Naive thymus-derived CD4-positive, alpha-beta T cell (primary cell): ENCODE data around the gene NARS2. TPM values are rescaled to one million over a fixed set of nuclear protein-coding genes. Genes with fewer than 3 reads are reported as not detected.
"Not testable (repeated sequence)": the region's sequence is repeated elsewhere in the genome, so short reads cannot be mapped to it uniquely, and the experiment has no call there.

Experiments
- ATAC-seq: fragments of 150-1000 bp; cut with Tn5 transposase; 2 replicates; pipeline ENCODE4 v1.10.0; 2021; ENCODE audit warnings: mild to moderate bottlenecking, moderate library complexity
- CTCF ChIA-PET: fragments of 350-600 bp; sonication (Branson Sonifier 250); formaldehyde crosslinking; loops from one replicate; lab custom pipeline; 2021; ENCODE audit warnings: antibody characterized with exemption; lab: Charles Lee
- POLR2A ChIA-PET: fragments of 350-600 bp; sonication (Branson Sonifier 250); formaldehyde crosslinking; loops from one replicate; lab custom pipeline; 2021; ENCODE audit warnings: antibody characterized with exemption, inconsistent platforms; lab: Charles Lee
- DNase-seq, 9 donors: peaks; one replicate each; pipeline versions ENCODE4 v3.0.0 to v3.0.0-alpha.2; 2020 to 2022; ENCODE audit warnings: mixed read lengths in 1 of 9
- H3K27ac ChIP-seq: one replicate; pipeline ENCODE4 v1.7.0; 2013; ENCODE audit warnings: mild to moderate bottlenecking, low read depth, low read length, moderate library complexity
- H3K27me3 ChIP-seq, 2 donors: one replicate each; pipeline ENCODE4 v1.7.0; 2013; ENCODE audit warnings: low read length in 2 of 2, mild to moderate bottlenecking in 2 of 2, moderate library complexity in 2 of 2; ENCODE audit not compliant: control insufficient read depth in 2 of 2, insufficient read depth in 2 of 2
- H3K36me3 ChIP-seq, 3 experiments: 1 replicate in 2 of 3; 2 replicates in 1 of 3; pipeline ENCODE4 v1.7.0; 2013; ENCODE audit warnings: low read length in 3 of 3, mild to moderate bottlenecking in 3 of 3, moderate library complexity in 1 of 3; ENCODE audit not compliant: insufficient read depth in 3 of 3, control insufficient read depth in 2 of 3
- H3K4me1 ChIP-seq, 2 donors: one replicate each; pipeline ENCODE4 v1.7.0; 2013; ENCODE audit warnings: low read length in 2 of 2, mild to moderate bottlenecking in 2 of 2, moderate library complexity in 1 of 2; ENCODE audit not compliant: control insufficient read depth in 2 of 2, insufficient read depth in 2 of 2
- H3K4me3 ChIP-seq: 2 replicates; pipeline ENCODE4 v1.7.0; 2013; ENCODE audit warnings: mild to moderate bottlenecking, low read length
- H3K9me3 ChIP-seq, 3 experiments: 1 replicate in 2 of 3; 2 replicates in 1 of 3; pipeline ENCODE4 v1.7.0; 2013; ENCODE audit warnings: low read length in 3 of 3; ENCODE audit not compliant: control insufficient read depth in 2 of 3
- H3K27ac Mint-ChIP-seq, 9 donors: one replicate each; pipeline ENCODE4 v1.8.0; 2020 to 2022; ENCODE audit warnings: mixed read lengths in 9 of 9, mild to moderate bottlenecking in 8 of 9, moderate library complexity in 5 of 9, inconsistent platforms in 2 of 9
- H3K27me3 Mint-ChIP-seq, 5 donors: one replicate each; pipeline ENCODE4 v1.8.0; 2021 to 2022; ENCODE audit warnings: mixed read lengths in 5 of 5, mild to moderate bottlenecking in 1 of 5
- H3K36me3 Mint-ChIP-seq, 5 donors: one replicate each; pipeline ENCODE4 v1.8.0; 2020 to 2022; ENCODE audit warnings: mixed read lengths in 5 of 5, mild to moderate bottlenecking in 3 of 5, inconsistent platforms in 1 of 5
- H3K4me1 Mint-ChIP-seq, 7 donors: one replicate each; pipeline ENCODE4 v1.8.0; 2020 to 2022; ENCODE audit warnings: mixed read lengths in 7 of 7, mild to moderate bottlenecking in 3 of 7, inconsistent platforms in 1 of 7
- H3K4me3 Mint-ChIP-seq, 10 donors: one replicate each; pipeline ENCODE4 v1.8.0; 2020 to 2022; ENCODE audit warnings: mild to moderate bottlenecking in 10 of 10, mixed read lengths in 10 of 10, moderate library complexity in 6 of 10, inconsistent platforms in 2 of 10
- H3K9me3 Mint-ChIP-seq, 11 donors: one replicate each; pipeline ENCODE4 v1.8.0; 2020 to 2022; ENCODE audit warnings: mixed read lengths in 11 of 11, mild to moderate bottlenecking in 4 of 11, inconsistent platforms in 1 of 11, moderate library complexity in 1 of 11
- intact Hi-C, 2 donors: fragments of 100-400 bp; cut with micrococcal nuclease; formaldehyde crosslinking; loops; one replicate each; pipeline ENCODE4 v1.15.1; 2023
- polyA plus RNA-seq, 2 donors: library from polyadenylated mRNA; unstranded; fragments of 300-500 nt; fragmentation: Illumina TruSeq; gene quantifications; one replicate each; pipeline ENCODE4 v1.2.3, GENCODE V29; 2021
- total RNA-seq, 6 experiments: library from RNA in 5 of 6; stranded (reverse) in 5 of 6; gene quantifications; 1 replicate in 5 of 6; 2 replicates in 1 of 6; pipeline ENCODE4 v1.2.3 and lab custom pipeline; 2021 to 2026

NARS2 gene
- total and polyA plus RNA-seq, 7 experiments from 2014 or later, result 9.3 to 21.5 (median 19.0) TPM

DNA sequence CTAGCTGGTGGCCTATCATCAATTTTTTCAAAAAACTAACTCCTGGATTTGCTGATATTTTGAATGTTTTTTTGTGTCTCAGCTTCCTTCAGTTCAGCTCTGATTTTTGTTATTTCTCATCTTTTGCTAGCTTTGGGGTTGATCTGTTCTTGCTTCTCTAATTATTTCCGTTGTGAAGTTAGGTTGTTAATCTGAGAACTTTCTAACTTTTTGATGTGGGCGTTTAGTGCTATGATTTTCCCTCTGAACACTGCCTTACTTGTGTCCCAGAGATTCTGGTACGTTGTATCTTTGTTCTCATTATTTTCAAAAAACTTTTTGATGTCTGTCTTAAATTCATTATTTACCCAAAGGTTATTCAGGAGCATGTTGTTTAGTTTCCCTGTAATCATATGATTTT, 19.1 kb downstream of the NARS2 start:
- intact Hi-C loops, result no loop called here
- no peak overlapping the region for H3K4me3 ChIP-seq
- no peaks in the 10 kb centered on the region for H3K27me3 ChIP-seq
- Mint-ChIP-seq H3K4me1 (peaks cover 17 to 44% (median 32%) of the 10 kb centered on the region in 7 donors), H3K4me3 (peak overlapping the region in 1 of 10 donors; percentile 34), H3K9me3 (peaks cover 0 to 8% (median 0%) of the 10 kb centered on the region in 11 donors), H3K27ac (peak overlapping the region in 2 of 9 donors; percentile 46 to 48), H3K27me3 (no peaks in the 10 kb centered on the region), H3K36me3 (peaks cover 31 to 74% (median 64%) of the 10 kb centered on the region in 5 donors)
- ATAC-seq (no peak), DNase-seq (no peak)
- peaks cover 0 to 7% of the 10 kb centered on the region in 2 donors for H3K4me1 ChIP-seq
- peaks cover 0 to 8% (median 6%) of the 10 kb centered on the region in 3 experiments for H3K36me3 ChIP-seq
- ChIA-PET POLR2A (no interaction called here), CTCF (interaction anchor here (1.2 kb wide), 1 partner anchor 9 kb away, joined by 3 read pairs; no protein-coding TSS in a partner anchor)
- no peak overlapping the region for H3K27ac ChIP-seq
- H3K9me3 ChIP-seq, result no peaks in the 10 kb centered on the region

GRCh38 chr11:78552881-78553280, 21.8 kb downstream of the NARS2 start:
- H3K27me3 ChIP-seq, result no peaks in the 10 kb centered on the region
- Mint-ChIP-seq H3K4me3 (no peak overlapping the region), H3K4me1 (peaks cover 7 to 36% (median 22%) of the 10 kb centered on the region in 7 donors), H3K27me3 (no peaks in the 10 kb centered on the region), H3K36me3 (peaks cover 26 to 60% (median 50%) of the 10 kb centered on the region in 5 donors), H3K27ac (no peak overlapping the region), H3K9me3 (peaks cover 0 to 8% (median 0%) of the 10 kb centered on the region in 11 donors)
- no peak overlapping the region for H3K4me3 ChIP-seq
- H3K4me1 ChIP-seq, result no peaks in the 10 kb centered on the region
- CTCF ChIA-PET, result interaction anchor here (2.0 kb wide), 1 partner anchor 11 kb away, joined by 6 read pairs; no protein-coding TSS in a partner anchor
- no peaks in the 10 kb centered on the region for H3K9me3 ChIP-seq
- ATAC-seq (no peak), DNase-seq (no peak)
- no peak overlapping the region for H3K27ac ChIP-seq
- peaks cover 0 to 6% (median 5%) of the 10 kb centered on the region in 3 experiments for H3K36me3 ChIP-seq
- intact Hi-C loops, result no loop called here
- POLR2A ChIA-PET, result interaction anchor here (0.9 kb wide), 1 partner anchor 856 kb away, joined by 3 read pairs; no protein-coding TSS in a partner anchor

DNA sequence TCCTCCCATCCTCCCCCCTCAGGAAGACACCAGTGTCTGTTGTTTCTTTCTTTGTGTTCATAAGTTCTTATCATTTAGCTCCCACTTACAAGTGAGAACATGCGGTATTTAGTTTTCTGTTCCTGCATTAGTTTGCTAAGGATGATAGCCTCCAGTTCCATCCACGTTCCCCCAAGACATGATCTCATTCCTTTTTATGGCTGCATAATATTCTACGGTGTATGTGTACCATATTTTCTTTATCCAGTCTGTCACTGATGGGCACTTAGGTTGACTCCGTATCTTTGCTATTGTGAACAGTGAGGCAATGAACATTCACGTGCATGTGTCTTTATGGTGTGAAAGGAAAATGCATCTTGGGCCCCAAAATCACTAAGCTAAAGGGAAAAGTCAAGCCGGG, 22.5 kb downstream of the NARS2 start:
- H3K4me1 ChIP-seq, H3K4me3 Mint-ChIP-seq, H3K27ac Mint-ChIP-seq, H3K9me3 ChIP-seq, H3K36me3 ChIP-seq, DNase-seq, H3K27ac ChIP-seq, H3K4me3 ChIP-seq, intact Hi-C loops, H3K9me3 Mint-ChIP-seq, H3K27me3 ChIP-seq, H3K27me3 Mint-ChIP-seq, ATAC-seq: not testable (repeated sequence)
- POLR2A ChIA-PET, result interaction anchor here (0.9 kb wide), 1 partner anchor 855 kb away, joined by 3 read pairs; no protein-coding TSS in a partner anchor
- Mint-ChIP-seq H3K36me3 (peaks cover 25 to 57% (median 49%) of the 10 kb centered on the region in 5 donors), H3K4me1 (peaks cover 7 to 33% (median 22%) of the 10 kb centered on the region in 7 donors)
- CTCF ChIA-PET, result interaction anchor here (1.4 kb wide), 1 partner anchor 12 kb away, joined by 4 read pairs; no protein-coding TSS in a partner anchor

DNA sequence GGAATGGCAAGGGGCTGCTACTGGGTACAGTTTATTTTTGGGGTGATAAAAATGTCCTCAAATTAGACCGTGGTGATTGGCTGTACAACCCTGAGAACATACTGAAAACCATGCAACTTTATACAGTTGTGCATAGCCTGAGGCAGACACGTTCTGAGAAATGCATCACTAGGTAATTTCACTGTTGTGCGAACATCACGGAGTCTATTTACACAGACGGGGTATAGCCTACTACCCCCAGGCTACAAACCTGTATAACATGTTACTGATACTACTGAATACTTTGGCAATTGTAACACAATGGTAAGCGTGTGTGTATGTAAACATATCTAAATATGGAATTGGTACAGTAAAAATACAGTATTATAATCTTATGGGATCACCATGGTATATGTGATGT, 23.6 kb downstream of the NARS2 start:
- Histone ChIP-seq H3K36me3 (peaks cover 0 to 5% (median 0%) of the 10 kb centered on the region in 3 experiments), H3K4me3 (no peak overlapping the region), H3K27ac (no peak overlapping the region), H3K9me3 (no peaks in the 10 kb centered on the region), H3K27me3 (no peaks in the 10 kb centered on the region), H3K4me1 (no peaks in the 10 kb centered on the region)
- H3K27ac Mint-ChIP-seq, result no peak overlapping the region
- peaks cover 0 to 6% (median 0%) of the 10 kb centered on the region in 11 donors for H3K9me3 Mint-ChIP-seq
- DNase-seq (no peak), ATAC-seq (no peak)
- no peak overlapping the region for H3K4me3 Mint-ChIP-seq
- intact Hi-C loops, result no loop called here
- ChIA-PET CTCF (interaction anchor here (1.4 kb wide), 1 partner anchor 14 kb away, joined by 4 read pairs; no protein-coding TSS in a partner anchor), POLR2A (no interaction called here)
- H3K27me3 Mint-ChIP-seq, result no peaks in the 10 kb centered on the region
- peaks cover 18 to 53% (median 38%) of the 10 kb centered on the region in 5 donors for H3K36me3 Mint-ChIP-seq
- peaks cover 6 to 23% (median 14%) of the 10 kb centered on the region in 7 donors for H3K4me1 Mint-ChIP-seq

DNA sequence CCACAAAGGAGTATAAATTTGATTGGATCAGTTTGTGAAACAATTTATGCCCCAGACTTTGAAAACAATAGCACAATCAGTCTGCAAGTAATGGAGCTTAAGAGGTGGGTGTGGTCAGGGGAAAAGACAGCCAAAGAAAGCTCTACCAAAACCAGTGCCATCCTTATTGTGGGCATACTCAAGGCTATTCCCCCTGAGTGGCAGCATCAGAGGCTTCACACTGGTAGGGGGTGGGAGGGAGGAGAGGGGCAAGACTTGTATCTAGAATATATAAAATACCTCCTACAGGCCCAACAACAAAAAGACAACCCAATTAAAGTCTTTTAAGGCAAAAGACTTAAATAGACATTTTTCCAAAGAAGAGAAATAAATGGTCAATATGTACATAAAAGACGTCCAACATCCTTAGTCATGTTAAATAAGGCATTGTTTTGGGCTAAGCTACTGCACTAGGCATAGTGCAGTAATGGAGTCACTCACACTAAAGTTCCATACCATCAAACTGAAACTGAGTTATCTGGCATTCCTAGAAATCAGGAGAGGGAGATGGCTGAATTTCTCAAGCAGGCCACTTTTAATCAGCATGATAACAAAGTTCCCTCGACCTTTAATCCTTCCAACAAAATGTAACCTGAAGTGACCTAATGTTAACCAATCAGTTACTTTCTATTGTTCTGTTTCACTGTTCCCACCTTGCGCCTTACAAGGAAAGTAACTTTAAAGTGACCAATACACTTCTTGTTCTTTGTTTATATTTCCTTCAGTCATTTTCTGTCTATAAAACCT, 24.8 kb downstream of the NARS2 start:
- Histone ChIP-seq H3K27me3 (no peaks in the 10 kb centered on the region), H3K27ac (no peak overlapping the region), H3K4me1 (no peaks in the 10 kb centered on the region), H3K36me3 (peaks cover 0 to 5% (median 0%) of the 10 kb centered on the region in 3 experiments), H3K9me3 (no peaks in the 10 kb centered on the region), H3K4me3 (no peak overlapping the region)
- no peak for DNase-seq
- peaks cover 12 to 50% (median 29%) of the 10 kb centered on the region in 5 donors for H3K36me3 Mint-ChIP-seq
- CTCF ChIA-PET, result interaction anchor here (0.8 kb wide), 1 partner anchor 15 kb away, joined by 3 read pairs; no protein-coding TSS in a partner anchor
- no peaks in the 10 kb centered on the region for H3K27me3 Mint-ChIP-seq
- no peak overlapping the region for H3K4me3 Mint-ChIP-seq
- POLR2A ChIA-PET, result no interaction called here
- H3K27ac Mint-ChIP-seq, result no peak overlapping the region
- H3K9me3 Mint-ChIP-seq, result peaks cover 0 to 3% (median 0%) of the 10 kb centered on the region in 11 donors
- H3K4me1 Mint-ChIP-seq, result peaks cover 0 to 13% (median 8%) of the 10 kb centered on the region in 7 donors
- no peak for ATAC-seq
- intact Hi-C loops, result no loop called here

DNA sequence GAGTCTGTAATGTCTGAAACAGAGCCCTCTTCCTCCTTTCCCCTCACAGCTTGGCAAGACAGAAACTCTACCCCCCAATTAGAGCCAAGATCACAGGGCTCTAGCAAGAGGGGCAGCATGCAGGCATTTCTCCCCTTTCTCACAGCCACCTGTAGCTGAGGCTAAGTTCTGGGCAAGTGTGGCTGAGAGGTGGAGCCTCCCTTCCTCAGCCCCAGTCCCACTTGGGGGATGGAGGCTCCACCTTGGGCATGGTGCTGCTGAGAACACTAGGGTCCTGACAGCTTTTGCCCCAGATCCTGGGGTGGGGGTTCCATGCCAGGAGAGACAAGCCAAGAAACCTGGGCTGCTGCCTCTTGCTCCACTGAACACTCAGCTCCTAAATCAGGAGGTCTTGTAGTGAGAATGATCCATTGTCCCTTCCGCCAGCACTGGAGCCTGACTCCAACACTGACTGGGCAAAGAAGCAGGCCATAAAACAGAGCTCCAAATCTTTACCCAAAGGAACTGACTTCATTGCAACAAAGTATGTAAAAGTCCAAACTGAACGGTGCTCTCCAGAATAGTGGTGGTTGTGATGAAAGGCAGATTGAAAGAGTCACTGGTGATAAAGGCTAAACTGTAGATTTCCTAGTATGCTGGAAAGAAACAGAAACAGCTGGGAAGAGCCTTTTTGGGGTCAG, 25.6 kb downstream of the NARS2 start:
- Mint-ChIP-seq H3K27me3 (no peaks in the 10 kb centered on the region), H3K4me3 (no peak overlapping the region), H3K27ac (no peak overlapping the region), H3K9me3 (peaks cover 0 to 3% (median 0%) of the 10 kb centered on the region in 11 donors), H3K4me1 (peaks cover 0 to 15% (median 8%) of the 10 kb centered on the region in 7 donors), H3K36me3 (peaks cover 7 to 44% (median 23%) of the 10 kb centered on the region in 5 donors)
- intact Hi-C loops, result no loop called here
- CTCF ChIA-PET, result no interaction called here
- ATAC-seq, result no peak
- Histone ChIP-seq H3K9me3 (no peaks in the 10 kb centered on the region), H3K4me1 (no peaks in the 10 kb centered on the region), H3K36me3 (peaks cover 0 to 5% (median 0%) of the 10 kb centered on the region in 3 experiments), H3K27me3 (no peaks in the 10 kb centered on the region), H3K27ac (no peak overlapping the region), H3K4me3 (no peak overlapping the region)
- DNase-seq, result no peak
- POLR2A ChIA-PET, result no interaction called here
